Erythroblast (primary cell): ENCODE measurements around the gene KCNMB2.

Source experiments
- GATA1 ChIP-seq: IDR thresholded peaks from 2 replicates; pipeline ENCODE4 v1.6.1; 2011; ENCODE audit warnings: low read depth, mild to moderate bottlenecking, control low read depth, low read length, moderate library complexity
- POLR2A ChIP-seq: IDR thresholded peaks from 2 replicates; pipeline ENCODE4 v1.6.1; 2011; ENCODE audit warnings: mild to moderate bottlenecking, low read length

DNA sequence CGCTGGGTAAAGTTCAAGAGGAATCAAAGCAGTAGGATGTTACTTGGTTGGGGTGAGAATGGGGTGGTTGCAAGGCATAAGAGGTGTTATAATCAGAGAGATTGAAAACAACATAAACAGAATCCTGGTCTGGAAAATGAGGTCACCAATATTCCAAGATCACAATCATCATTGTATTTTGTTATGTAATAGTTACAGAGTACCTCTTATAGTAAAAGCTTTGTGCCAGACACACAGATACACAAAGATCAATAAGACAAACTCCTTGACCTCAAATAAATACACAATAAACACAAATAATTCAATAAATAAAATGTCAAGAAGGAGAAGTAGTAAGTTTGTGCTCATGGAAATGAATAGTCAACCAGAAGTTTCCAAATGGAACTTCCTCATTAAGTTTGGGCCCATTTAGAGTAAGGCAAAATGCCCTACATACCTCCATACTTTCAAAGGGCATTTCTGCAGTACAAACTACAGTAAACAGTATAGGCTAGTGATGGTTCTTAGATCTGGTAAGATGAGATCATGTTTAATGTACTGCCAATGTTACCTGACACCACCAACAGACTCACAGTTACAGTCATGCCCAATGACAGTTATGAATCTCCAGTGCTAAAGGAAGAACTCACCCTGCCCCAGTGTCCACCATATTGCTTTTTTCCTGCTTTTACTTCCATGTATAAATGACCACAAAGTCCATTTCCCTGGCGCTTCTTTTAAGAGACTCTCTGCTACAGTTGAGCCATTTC lies 93.4 kb downstream of the KCNMB2 start:
- TF ChIP-seq POLR2A, result no peak
- TF ChIP-seq GATA1, result no peak
